IPS DF 19.7 (cell line): ENCODE data around the gene PLEKHA7.
"Not testable (repeated sequence)": the region's sequence is repeated elsewhere in the genome, so short reads cannot be mapped to it uniquely, and the experiment has no call there.

ENCODE experiments used
- DNase-seq: peaks from one replicate; pipeline ENCODE4 v3.0.0-alpha.2; 2013; ENCODE audit warnings: low read depth, low spot score

PLEKHA7 gene

DNA sequence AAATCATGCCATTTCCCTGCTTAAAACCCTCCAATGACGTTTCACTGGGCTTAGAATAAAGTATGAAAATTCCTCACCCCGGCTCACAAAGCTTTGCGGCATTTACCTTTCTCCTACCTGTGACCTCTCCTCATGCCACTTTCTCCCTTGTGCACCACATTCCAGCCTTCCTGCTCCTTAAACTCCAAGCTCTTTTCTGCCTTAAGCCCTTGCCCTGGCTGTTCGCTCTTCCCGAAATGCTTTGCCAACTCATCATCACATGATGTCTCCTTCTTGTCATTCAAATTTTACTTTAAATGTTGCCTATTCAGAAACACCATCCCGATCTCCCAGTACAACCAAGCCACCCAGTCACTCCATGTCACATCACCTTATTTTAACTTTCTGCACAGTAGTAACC is 2.0 kb downstream of the PLEKHA7 start:
- DNase-seq = no peak

DNA sequence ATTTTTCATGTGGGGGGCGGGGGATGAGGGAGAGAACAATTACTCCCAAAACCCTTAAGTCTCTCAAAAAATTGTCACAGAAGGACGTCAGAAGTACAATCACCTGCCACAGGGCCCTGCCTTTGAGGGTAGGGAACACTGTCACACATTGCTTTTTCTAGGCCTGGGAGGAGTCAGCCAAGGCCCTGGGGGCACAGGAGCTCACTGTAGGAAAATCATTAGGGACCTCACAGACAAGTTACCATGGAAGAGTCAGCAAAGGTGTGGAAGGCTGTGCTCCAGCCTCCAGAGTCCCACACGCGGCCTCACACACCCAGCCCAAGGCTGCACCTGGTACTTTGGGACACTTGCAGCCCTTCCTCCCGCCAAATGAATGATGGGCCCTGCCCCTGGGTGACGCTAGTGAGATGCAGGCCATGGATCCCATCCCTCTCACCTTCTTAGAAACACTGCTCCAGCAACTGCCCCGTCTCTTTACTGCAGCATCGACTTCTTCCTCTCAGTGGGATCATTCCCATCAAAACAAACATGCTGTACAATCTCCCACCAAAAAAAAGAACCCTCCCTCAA is 3.3 kb downstream of the PLEKHA7 start:
- DNase-seq = no peak

DNA sequence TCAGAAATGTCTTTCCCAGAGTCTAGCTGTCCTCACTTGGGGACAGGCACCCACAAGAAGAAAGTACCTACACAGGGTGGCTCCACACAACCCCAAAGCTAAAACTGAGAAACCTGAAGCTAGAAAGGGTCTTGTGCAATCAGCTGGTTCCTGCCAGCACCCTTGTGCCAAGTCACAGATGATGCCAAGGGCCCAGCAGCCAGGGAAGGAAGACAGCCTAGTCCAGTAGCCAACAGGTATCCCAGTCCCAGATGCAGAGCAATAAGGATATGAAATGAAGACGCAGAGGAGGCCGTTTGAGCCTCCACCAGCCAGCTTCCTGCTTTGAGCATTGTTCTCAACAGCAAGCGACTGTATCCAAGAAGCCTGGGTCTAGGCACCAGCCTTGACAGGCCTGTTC is 6.1 kb downstream of the PLEKHA7 start:
- DNase-seq = no peak

DNA sequence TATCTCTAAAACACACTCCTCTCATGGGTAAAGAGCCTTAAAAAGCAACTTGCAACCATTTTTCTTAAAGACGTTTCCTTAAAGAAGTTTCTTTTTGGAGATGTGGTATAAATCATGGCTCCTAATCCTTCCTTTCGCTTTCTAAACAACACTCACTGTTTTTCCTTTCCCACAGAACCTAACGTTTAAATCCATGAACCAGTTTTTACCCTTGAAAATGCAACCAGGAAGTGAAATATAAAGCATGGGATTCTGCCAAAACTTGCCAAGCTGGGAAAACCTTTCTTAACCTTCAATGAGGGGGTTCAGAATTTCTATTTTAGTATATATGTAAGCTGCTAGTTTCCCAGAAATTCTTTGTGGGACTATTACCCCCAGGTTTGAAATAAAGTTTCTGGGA is 8.6 kb downstream of the PLEKHA7 start:
- DNase-seq = no peak

DNA sequence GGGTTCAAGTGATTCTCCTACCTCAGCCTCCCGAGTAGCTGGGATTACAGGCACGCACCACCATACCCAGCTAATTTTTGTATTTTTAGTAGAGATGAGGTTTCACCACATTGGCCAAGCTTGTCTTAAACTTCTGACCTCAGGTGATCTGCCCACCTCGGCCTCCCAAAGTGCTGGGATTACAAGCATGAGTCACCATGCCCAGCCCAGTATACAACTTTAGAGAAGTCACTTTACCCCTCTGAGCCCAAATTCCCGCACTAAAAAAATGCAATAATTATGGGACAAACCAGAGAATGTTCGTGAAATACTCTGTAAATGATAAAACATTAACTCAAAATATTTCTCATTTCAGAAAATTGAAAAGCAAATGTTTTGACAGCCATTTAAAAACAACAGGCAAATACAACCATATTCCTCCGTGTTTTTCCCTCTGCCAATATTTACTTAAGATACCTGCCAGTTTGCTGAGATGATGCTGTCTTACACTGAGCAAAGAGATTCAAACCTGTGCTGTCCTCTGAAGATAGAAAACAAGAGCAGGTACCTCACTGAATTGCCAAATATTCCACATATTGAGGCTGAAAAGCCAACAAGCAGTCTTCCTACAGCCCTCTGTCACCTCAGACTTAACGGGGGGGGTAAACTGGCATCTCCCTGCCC is 9.6 kb downstream of the PLEKHA7 start:
- no peak for DNase-seq

DNA sequence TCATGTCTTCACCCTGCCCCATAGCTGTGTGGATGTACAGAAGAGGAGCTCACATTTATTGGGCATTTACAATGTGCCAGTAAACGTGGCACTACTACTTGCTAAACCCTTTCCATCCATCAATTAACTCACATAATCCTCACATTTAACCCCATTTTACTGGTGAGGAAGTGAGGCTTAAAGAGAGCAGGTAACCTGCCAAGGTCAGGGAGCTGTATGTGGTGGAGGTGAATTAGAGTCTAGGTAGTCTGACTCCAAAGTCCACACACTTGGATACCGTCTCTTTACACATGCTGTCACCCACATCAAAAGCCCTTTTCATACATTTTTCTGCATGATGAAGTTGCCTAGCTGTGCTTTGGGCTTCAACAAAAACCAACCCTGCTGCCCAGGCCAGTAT is 10.8 kb downstream of the PLEKHA7 start:
- DNase-seq = no peak

DNA sequence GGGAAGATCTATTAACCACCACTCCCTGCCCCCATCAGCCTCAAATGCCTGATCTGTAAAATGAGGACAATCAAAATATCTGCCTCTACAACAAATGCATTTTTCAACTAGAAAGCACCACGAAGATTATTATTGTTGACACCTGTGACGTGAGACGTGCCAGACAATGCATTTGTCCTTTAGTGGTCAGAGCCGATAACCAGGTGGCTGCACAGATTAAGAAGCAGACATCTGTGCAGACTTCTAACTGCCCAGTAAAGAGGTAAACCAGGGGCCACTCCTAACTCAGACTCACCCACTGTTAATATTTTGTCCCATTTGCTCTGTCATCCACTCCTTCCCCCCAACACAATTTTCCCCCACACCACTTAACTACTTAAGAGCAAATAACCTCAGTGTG is 11.7 kb downstream of the PLEKHA7 start:
- no peak for DNase-seq

DNA sequence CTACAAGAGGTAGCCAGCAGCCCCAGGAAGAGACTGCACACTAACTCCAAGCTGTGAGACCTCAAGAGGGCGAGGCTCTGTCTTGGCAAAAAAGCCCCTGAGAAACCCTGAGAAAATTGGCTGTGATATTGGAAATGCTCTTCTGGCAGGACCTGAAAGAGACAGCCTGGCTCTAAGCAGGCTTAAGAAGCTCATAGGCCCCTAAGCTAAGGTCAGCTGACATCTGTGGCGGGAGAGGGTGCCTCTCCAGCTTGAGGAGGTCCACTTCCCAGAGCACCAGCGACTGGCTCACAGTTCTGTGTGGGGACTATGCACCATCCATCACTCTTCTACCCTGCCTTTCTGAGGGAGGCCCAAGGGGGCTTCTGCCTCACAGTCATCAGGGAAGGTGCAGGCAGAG is 12.4 kb downstream of the PLEKHA7 start:
- DNase-seq = no peak

DNA sequence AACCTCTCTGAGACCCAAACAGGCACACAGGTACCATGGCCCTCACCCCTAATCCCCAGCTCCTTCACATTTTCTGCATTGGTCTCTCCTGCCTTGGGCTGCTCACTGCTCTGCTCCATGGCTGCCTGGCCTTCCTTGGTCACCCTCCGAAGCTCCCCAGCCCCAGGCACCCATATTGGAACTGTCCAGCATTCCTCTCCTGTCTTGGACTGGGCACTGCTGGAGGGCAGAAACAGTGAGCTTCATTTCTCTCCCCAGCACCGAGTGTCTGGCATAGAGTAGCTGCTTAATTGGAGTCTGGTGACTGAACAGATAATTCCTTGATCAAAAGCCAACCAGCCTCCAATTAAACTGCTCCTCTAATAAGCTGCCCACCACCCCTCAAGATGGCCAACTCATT is 13.2 kb downstream of the PLEKHA7 start:
- DNase-seq = no peak

DNA sequence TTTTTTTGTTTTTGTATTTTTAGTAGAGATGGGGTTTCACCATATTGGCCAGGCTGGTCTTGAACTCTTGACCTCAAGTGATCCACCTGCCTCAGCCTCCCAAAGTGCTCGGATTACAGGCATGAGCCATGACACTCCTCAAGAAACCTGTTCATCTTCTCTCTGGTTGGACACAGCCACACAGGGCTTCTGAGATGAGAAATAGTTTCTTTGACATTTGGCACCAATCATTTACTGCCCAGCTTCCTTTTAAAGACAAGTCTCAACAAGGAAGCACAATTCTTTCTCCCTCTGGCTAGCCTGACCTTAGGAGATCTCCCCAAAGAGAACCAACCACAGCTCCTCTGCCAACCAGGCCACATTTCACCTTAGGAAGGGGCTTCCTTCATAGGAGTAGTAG is 14.0 kb downstream of the PLEKHA7 start:
- DNase-seq = not testable (repeated sequence)

DNA sequence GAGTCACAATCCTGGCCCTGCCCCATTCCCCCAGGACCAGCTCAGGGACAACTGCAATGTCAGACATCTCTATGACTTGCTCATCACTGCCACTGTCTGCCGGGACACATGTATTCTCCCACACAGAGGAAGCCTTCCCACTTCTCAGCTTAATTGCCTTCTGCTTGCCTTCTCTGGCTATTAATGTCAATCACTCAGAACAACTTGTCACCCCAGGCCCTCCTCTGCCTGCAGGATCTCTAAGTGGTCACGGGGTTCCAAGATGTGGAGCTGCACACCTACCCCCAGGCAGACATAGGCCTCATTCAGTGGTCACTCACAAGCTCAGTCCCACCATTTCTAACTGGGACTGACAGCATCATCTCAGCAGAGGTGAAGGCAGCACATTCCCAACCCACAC is 15.1 kb downstream of the PLEKHA7 start:
- no peak for DNase-seq

DNA sequence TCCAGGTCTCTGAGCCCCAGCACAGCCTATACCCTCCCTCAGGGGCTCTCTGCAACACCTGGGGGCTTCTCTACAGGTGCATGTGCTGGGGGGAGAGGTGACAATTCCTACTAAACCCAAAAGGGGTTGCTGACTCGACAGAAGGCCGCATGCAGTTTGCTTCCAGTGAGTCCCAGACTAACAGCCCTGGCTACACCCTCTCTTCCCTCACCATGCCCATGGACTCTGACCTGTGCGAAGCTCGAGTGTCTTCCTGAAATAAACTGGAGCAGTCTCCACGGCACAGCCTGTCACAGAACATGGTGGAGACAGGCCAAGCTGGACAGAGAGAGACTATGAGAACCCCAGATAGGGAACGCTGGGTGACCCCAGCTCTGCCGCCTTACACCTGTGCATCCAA is 16.6 kb downstream of the PLEKHA7 start:
- no peak for DNase-seq

DNA sequence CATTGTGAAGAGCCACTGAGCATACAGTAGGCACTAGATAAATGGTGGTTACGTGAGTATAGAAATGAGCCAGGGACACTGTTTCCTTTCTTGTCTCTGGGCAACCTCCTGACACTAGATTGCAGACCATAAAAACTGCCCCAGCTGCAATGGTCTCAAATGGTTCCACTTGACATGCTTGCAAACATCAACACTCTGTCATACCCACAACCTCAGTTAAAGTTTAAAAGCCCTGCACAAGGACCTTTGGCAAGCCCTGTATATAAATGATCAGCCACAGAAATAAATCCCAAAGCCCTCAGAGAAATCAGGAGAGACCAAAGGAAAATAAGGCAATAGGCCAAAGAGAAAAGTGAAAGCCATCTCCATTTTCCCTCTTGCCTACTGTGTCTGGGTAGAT is 20.7 kb downstream of the PLEKHA7 start:
- DNase-seq = no peak

DNA sequence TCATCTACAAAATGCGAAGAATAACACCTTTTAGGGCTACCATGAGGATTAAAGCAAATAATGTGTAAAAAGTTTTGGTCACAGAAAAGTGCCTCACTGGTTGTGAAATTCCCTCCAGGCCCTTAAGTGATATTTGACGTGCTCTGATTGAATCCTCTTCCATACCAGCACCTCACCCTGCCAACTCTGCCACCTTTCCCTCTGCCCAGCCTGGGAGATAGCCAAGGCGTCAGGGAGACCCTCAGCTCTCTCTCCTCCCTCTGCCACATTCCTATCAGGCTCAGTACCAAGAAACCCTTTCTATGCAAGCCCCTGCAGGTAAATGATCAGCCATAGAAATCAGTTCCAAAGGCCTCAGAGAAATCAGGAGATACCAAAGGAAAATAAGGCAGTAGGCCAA is 21.4 kb downstream of the PLEKHA7 start:
- DNase-seq = no peak

DNA sequence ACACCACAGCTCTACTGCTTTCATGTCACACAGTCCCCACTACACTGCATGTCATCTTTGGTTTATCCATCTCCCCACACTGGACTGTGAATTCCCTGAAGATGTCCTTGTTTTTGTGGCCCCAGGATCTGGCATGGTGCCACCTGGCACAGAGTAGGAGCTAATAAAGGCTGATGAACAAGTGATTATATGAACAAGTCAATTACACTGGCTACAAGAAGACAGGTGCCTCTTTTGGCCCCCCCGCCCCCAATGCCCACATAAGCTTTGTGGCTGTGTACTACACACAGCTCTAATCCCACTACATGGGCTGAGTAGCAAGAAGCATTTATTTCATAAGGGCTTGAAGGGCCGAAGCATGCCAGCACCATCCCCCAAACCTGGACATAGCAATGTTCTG is 24.7 kb downstream of the PLEKHA7 start:
- DNase-seq = no peak

DNA sequence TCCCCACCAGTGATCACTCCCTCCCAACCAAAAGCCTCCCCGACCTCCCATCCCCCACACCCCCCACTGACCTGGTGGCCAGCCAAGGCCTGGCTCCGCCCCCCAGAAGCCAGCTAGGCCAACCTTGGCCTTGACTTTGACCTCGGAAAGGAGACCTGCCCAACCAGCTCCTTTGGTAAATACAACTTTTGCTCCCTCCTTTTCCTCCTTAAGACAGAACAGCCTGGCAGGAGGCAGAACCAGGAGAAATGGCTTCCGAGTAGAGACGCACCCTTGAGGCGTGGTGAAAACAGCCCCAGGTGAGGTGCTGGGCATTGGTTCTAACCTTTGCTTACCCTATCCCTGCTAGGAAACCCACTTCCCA is 27.0 kb downstream of the PLEKHA7 start:
- DNase-seq = peak; percentile 50

DNA sequence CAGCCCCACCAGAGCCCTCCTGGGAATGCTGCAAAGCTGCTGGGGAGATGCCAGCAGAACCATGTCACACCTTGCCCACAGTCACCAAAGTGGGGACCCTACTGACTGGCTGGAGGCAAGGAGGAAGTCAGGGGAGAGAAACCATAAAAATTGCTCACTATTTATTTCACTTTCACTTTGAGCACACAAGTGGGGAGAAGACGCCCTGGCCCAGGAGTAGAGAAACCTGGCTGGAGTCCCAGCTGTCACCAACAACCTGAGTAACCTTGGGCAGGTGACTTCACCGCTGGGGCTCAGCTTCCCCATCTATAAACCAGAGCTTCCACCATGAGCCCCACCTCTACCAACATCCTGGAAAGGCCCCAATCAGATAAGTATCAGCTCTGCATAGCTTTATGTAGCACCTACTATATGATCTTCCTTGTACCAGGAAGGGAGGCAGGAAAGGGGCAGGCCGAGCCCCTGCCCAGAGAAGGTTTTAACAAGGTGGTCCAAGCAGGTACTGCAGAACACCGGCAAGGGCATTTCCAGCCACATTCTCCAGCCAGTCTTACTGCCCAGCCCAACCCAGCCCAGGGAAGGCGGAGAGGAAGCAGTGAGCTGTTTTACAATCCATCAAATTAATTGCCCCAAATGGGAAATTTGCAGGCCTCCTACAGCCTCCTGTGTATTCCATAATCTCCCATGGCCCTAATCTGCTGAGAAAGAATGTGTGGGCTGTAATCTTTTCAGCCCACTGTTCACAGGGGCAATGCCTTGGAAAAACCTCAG is 27.6 kb downstream of the PLEKHA7 start:
- no peak for DNase-seq

DNA sequence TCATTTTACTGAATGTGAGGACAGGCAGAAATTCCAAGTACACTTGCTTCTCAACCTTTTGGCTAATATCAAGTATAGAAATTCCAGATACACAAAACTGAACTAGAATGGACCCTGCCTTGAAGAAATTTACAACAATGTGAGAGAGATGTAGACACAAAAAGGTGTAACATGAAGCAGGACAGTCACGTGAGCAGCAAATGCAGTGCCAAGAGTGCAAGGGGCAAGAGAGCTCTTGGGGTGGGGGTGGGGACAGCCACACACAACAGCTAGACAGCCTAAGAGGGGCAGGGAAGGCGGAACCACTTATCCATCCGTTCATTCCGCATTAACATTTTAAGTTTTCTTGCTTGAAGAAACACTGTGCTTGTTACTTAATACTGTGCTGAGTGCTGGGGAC is 28.9 kb downstream of the PLEKHA7 start:
- no peak for DNase-seq

DNA sequence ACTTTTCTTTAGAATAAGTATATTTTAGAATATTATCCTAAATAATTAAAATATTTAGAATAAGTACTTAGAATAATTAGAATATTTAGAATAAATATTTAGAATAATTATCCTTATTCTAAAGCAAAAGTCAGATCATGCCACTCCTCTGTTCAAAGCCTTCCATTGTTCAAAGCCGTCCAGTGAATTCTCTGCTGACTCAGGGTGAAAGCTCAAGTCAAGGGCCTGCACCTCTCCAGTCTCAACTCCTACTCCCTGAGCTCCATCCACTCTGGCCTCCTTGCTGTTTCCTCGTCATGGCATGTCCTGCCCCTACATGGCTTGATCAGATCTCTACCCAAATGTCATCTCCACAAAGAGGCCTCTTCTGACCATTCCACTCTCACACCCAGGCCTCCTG is 30.0 kb downstream of the PLEKHA7 start:
- DNase-seq = no peak

DNA sequence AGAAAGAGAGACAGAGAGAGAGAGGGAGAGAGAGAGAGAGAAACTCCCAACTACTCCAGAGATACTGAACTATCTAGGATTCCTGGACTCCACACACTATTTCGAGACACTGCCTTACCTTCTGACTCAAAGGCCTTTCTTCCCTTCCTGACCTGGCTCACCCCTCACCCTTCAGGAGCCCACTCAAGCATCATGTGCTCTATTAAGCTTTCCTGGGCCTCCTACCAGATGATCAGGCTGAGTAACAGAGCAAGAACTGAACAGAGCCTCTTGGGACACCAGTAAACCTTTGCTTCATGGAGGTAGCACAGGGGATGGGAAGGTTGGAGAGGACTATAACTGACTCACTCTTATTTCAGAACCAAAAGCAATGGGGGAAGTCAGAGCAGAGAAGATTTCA is 31.4 kb downstream of the PLEKHA7 start:
- DNase-seq = no peak

DNA sequence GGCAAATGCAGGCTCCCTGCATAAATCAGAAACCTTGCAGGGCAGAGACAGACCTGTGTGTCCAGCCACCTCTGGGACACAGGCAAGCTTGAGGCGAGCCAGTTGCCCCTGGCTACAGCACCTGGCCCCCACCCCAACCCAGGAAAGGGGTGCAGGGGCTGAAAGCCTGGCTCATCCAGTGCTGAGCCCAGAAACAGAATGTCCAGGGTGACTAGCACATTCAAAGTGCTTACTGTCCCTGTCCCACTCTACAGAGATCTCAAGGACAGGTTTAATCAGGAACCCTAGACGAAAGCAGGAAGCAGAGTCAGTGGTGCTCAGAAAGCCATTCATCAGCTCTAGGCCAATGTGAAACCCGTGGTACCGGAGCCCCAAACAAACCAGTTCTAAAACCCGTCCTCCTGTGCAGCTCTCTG is 31.9 kb downstream of the PLEKHA7 start:
- DNase-seq = no peak

DNA sequence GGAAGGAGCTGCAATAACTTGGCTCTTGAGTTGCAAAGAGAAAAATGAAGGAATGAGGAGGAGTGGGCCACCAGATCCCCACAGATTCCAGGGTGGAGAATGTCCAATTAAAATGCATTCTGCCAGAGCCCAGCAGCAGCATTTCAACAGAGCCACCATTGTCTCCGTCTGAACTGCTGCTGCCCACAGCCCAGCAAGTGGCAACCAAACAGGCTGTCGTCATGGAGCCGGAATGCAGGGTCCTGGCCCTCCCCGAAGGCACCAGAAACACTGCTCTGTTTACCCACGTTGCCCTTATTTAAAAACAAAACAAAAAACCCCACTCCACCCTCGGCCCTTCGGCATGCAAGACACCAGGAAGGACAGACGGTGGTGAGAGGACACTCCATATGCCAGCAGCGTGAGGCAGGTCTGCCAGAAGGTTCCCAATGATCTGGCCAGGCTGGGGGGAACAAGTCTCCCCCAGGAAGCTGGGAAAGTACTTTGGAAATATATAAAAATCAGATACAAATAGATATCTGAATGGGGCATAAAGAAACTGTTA is 32.5 kb downstream of the PLEKHA7 start:
- DNase-seq = no peak
